HPDE6-E6E7 (cell line): ENCODE measurements around the gene GARIN5B.
A peak's percentile ranks its signal among the peaks of the same experiment; 100 is the strongest.
"Not testable (repeated sequence)": the region's sequence is repeated elsewhere in the genome, so short reads cannot be mapped to it uniquely, and the experiment has no call there.

ENCODE experiments used
- DNase-seq: peaks from one replicate; pipeline ENCODE4 v3.0.0; 2011; ENCODE audit warnings: missing footprints; ENCODE audit errors: extremely low spot score

GARIN5B gene

DNA sequence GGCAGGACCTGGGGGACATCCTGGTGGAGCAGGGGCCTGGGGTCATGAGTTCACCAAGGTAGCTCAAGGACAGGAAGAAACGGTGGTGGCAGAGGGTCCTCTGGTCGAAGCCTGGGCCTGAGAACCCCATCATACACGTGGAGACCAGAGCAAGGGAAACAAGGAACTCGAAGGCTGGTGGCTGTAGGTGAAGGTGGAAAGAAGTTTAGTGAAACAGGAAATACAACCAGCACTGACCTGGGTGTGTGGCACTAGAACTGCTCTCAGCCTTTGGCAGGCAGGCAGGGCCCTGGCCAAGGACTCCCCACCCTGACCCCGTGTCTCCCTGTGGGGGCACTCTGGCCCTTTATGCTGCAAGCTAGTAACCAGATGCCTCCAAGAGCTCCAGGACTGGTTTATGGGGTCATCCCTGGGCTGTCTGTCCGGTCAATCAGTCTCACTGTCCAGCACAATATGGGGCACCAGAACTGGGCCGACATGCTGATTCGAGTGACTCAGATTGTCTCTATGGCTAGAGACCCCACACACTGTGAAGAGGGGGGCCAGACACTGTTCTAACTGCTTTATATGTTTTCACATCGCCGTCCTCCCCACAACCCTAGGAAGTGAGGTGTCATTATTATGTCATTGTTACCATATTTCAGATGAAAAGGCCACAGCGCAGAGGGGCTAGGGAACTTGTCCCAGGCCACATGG, 12.3 kb downstream of the GARIN5B start:
- no peak for DNase-seq

DNA sequence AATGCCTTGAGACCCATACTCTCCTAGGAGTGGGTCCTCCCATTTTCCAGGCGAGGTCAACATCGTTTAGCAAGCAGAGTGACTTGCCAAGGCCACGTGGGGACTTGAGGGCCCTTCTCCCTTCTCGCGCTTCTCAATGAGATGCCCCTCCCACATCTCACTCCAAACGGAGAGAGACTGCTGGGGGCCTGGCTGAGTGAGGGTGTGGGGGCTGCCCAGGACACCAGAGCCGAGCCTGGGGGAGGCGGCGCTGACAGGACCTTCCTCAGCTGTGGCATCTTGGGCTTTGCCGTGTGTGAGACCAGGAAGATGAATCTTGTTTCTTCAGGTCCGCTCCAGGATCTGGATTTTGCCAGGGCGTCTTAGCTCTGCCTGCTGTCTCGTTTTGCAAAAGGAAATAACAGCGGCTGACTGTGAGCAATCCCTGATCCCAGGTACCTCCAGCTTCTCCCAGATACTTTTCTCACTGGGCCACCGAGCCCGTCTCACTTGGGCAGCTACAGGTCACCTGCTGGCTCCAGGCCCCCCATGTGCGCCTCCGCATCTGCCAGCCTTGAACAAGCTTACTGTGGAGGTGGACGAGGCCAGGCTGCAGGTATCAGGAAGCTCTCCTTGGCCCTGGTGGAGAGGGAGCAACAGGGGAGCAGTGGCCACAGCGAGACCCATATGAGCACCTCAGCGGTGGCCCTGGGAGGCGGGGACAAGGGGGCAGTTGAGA, 14.6 kb downstream of the GARIN5B start:
- no peak for DNase-seq

DNA sequence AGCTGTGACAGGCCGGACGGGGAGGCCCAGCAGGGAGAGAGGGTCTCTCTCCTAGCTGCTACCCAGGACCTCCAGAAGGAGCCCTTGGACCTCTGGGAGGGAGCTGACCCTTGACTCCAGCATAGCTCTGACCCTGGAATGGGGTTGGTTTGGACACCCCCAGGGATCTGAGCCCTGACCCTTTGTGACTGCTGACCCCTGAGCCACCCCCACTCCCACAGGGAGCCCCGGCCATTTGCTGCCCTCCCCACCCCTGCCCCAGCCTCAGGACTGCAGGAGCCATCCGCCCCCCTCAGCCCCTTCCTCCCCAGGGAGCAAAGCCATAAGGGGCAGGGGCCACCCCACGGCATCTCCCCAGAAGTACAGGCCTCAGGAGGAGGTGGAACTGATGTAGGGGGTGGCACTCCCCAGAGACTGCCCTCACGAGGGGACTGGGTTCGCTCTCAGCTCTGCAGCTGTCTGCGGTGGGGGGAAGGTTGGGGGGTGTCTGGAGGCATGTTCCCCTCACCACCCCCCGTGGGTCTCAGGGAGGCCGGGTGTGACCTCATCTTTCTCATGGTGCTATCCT, 15.5 kb downstream of the GARIN5B start:
- DNase-seq, result no peak

DNA sequence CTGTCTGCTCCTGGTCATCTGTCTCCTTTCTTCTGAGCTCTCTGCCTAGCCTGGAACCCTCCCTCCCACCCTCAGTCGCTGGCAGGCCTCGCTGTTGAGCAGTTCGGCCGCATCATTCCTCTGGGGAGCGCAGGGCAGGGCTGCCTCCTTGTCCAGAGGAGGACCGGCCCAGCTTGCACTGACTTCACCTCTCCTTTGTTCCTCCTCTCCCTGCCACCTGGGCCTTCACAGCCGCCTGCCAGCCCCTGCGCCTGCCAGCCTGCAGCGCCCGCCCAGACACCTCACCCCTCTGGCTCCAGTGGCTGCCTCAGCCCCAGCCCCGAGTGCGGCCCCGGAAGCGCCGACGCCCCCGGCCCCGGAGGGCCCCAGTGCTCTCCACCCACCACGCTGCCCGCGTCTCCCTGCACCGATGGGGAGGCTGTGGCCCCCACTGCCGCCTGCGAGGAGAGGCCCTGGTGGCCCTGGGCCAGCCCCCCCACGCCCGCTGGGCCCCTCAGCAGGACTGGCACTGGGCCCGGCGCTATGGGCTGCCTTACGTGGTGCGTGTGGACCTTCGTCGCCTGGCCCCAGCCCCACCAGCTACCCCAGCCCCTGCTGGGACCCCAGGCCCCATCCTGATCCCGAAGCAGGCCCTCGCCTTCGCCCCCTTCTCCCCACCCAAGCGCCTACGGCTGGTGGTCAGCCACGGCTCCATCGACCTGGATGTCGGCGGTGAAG, 16.2 kb downstream of the GARIN5B start:
- no peak for DNase-seq

DNA sequence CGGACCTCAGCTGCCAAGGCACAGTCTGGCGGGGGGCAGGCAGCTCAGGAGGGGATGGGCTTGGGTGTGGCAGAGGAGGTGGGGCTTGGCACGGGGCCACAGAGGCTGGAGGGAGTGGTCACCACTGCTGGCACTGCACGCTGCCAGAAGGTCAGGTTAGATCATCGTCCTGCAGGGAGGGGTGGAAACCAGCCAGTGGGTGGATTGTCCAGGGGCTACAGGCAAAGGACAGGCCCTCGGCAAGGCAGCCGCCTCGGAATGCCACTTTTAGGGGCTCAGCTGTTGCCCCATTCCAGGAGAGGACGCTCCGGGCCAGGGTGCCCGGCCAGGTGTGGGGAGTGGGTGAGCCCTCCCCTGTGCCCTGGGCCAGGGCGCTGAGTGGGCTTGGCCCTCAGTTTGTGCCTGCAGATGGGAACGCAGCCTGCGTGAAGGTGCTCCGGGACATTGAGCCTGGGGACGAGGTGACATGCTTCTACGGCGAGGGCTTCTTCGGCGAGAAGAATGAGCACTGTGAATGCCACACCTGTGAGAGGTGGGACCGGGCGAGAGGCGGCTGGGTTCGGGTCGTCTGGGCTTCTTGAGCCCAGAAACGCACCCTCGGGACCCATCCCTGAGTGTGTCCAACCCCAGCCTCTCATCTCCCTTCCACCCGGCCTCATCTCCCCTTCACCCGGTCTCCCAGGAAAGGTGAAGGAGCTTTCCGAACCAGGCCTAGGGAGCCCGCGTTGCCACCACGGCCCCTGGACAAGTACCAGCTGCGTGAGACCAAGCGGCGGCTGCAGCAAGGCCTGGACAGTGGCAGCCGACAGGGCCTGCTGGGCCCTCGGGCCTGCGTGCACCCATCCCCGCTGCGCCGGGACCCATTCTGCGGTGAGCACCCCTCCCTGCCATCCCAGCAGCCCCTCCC, 17.0 kb downstream of the GARIN5B start:
- no peak for DNase-seq

DNA sequence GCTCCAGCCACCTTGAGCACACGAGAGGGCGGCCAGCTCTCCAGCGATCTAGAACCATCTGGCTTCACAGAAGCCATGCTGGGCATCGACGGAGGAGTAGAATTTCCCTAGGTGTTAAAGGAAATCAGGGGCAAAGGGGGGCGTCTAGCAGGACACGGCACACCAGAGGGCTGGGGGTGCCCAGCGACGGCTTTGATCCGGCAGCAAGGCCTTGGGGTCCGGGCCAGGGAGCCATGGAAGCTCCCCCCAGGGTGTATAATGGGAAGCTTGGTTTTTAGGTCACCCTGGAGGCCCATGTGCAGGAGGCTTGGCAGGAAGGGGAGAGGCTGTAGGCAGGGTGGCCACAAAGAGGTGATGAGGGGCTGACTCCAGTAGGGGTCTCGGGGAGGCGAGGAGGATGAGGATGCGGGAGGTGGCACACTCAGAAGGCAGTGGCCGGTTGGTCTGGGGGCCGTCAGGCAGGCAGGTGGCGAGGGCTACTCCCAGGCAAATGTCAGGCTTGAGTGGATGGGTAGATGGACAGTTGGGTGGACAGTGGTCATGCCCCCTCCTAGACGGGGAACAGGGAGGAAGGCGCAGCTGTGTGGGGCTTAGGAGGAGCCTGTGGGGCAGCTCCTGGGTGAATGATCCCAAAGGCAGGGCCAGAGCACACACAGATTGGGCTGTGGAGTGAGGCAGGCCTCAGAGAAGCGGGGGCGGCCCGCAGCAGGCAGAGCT, 17.8 kb downstream of the GARIN5B start:
- DNase-seq, result no peak

DNA sequence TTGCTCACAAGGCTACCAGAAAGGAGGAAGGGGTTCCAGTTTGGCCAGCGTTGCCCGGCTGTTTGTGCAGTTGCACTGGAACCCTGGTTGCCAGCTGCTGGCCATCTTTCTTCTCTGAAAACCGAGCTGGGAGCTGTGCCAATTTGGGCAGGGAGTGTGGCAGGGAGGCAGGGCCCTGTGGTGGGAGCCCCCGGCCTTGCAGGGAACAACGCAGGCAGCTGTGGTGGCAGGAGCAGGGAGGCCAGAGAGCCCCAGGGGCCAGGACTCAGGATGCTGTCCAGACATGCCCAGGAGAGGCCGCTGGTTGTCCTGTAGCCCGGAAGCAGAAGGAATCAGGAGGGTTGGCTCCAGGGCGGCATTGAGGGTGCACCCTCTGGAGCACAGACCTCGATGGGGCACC, 18.6 kb downstream of the GARIN5B start:
- peak; percentile 47 for DNase-seq

DNA sequence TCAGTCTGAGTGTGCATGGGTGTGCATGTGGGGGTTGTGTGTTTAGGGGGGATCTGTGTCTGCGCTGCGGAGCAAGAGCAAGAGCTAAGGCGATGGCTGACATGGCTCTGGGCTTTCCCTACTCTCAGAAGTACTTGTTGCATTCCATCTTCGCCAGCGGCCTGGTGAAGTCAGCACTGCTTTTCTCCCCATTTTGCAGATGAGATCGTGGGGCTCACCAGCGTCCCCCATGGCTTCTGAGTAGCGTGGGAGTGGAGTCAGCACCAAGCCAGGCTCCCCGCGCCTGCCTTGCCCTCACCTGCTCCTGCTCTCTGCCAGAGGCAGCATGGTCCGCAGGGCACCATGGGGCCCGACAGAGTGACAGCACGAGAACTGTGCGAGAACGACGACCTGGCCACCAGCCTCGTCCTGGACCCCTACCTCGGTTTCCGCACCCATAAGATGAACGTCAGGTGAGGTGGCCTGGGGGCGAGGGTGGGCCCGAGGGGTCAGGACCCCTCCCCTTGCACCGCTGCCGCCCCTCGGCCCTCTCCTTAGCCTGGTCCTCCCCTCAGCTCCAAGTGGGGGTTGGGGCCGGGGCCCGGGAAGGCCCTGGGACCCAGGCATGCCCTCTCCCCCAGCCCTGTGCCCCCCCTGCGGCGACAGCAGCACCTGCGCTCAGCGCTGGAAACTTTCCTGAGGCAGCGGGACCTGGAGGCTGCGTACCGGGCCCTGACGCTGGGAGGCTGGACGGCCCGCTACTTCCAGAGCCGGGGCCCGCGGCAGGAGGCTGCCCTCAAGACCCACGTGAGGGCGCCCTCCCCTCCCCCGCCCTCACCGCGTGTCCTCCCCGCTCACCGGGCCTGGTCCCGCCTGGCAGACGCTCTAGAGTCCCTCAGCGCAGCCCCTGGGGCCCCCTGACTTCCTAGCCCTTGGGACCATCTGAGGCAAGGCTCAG, 21.2 kb downstream of the GARIN5B start:
- no peak for DNase-seq

DNA sequence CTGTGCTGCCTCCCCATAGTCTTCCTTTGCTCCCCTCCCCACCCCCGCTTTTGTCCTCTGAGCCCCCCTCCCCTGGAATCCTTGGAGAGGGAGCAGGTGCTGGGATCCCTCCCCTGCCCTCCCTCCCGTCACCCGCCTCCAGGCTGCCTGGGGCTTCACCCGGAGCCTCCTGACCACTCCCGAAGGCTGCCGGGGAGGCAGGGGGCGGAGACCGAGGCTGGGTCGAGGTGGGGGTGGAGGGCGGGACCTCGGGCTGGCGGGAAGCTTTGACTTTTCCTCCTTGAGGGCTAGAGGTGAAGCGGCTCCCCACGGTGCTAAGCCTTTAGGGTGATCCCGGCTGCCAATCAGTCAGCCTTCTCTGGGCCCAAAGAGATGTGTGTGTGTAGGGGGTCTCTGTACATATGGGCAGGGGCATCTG, 21.9 kb downstream of the GARIN5B start:
- peak; percentile 67 for DNase-seq

DNA sequence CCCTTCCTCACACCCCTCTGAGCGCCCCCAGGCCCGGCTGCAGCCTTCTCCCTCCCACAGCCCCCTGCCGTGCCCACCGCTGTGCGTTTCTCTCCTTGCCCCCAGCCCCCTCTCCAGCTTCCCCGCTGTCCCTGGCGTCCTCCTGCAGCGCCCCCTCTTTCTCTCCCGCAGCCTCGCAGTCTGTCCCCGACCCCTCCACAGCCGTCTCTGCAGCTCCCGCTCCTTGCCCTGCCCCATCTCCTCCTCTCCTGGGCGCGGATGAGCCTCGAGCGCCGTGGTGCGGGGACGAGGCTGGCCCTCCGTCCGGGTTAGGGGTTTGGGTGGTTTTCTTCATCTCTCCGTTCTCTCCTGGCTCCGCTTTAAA, 22.3 kb downstream of the GARIN5B start:
- DNase-seq, result no peak

DNA sequence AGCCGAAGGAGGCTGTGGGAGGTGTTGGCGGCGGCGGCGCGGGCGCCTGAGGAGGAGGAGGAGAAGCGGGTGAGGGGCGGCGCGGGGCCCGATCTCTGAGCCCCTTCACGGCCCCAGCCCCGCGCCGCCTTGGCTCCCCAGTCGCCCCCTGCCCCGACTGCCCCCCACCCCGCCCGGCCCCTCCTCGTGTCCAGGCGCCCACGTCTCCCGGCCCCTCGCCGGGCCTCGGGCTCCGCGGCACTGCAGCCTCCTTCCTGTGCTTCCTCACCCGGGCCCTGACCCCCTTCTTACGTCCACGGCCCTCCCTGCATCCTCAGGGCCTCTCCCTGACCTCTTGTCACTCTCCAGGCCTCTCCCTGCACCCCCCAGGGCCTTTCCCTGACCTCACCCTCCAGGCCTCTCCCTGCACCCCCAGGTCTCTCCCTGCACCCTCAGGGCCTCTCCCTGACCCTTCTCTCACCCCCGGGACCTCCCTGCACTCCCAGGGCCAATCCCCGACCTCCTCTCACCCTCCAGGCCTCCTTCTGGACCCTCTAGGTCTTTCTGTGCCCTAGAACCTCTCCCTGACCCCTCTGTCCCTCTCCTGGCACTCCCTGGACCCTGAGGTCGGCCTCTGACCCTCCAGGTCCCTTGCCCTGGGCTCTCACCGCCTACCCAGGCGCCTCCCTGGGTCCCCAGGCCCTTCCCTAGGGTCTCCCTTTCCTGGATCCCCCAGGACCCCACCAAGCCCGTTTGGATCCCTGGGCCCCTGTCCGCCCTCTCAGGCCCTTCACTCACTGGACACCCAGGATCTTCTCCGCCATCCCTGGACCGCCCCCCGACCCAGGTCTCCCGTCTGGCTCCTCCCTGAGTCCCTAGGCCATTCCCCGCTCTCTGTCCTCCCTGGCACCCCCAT, 22.9 kb downstream of the GARIN5B start:
- DNase-seq, result no peak

DNA sequence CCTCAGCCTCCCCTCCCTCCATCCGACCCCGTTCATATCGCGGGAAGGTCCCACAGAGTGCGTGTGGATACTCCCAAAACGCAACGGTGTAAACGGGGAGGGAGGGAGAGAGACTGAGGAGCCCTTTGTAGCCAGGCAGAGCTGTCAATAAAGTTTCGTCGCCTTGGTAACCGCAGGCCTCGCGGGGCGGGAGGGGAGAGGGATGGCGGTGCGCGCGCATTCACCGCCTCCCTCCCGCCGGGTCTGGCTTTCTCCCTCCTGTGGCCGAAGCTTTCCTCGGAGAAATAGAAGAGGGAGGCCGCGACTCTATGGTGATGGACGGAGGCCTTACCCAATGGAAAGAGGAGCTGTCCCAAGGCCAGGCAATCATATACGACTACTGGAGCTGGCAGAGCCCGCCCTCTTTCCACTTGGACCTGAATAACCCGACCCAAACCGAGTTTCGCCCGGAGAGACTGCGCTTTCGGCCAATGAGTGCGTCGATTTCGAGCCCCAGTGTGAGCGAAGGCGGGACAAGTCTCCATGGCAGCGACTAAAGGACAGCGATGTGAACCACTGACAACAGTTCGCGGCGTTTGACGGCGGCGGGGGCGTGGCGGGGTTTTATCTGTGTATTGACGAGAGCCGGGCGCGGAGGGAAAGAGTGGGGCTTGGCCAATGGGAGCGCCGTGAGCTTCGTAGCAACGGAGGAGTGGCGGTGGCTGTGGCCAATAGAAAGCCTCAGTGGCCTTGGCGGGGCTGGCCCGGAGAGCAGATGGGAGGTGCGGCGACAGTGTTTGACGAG, 23.8 kb downstream of the GARIN5B start, which contains the start of gene KMT5C:
TSS of gene KMT5C (plus strand) at position 772 of the 784 bp plus-strand sequence. CDS start 2,061 bp downstream, outside the sequence.
- DNase-seq, result peak; percentile 99

DNA sequence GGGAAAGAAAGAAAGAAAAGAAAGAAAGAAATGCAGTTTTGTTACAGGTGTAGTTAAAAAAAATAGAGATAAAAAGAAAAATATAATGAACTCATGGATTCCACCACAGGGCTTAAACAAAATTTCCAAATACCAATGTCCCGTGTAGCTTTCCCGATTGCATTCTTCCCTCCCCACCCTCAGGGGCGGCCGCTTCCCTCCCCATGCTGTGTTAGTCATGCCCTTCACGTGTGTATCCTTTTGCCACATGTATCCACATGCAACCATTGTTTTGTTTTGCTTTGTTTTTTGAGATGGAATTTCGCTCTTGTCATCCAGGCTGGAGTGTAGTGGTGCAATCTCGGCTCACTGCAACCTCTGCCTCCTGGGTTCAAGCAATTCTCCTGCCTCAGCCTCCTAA, 27.0 kb downstream of the GARIN5B start:
- DNase-seq, result peak; percentile 76

DNA sequence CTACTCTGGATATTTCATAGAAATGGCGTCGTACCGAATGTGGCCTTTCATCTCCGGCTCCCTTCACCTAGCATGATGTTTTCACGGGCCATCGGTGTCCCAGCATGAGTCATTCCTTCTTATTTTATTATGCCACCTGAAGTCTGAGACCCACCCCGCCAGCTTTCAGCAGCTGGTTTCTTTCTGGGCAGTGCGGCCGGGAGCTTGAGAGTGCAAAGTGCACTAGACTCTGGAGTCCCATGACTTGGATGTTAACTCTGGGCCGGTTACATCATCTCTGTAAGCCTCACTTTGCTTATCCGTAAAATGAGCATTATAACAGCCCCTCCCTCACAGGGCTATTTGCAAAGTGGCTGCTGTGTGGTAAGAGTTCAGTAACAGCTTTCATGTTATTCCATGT, 29.2 kb downstream of the GARIN5B start:
- DNase-seq, result no peak

DNA sequence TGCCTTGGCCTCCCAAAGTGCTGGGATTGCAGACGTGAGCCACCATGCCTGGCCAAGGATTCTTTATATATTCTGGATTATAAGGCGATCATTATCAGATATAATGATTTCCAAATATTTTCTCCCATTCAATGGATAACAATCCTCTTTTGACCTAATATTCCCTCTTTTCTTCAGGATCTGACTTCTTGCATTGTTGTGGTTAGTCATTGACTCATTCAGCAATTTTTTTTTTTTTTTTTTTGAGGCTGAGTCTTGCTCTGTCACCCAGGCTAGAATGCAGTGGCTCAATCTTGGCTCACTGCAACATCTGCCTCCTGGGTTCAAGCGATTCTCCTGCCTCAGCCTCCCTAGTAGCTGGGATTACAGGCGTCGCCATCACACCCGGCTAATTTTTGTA, 33.3 kb downstream of the GARIN5B start:
- not testable (repeated sequence) for DNase-seq

DNA sequence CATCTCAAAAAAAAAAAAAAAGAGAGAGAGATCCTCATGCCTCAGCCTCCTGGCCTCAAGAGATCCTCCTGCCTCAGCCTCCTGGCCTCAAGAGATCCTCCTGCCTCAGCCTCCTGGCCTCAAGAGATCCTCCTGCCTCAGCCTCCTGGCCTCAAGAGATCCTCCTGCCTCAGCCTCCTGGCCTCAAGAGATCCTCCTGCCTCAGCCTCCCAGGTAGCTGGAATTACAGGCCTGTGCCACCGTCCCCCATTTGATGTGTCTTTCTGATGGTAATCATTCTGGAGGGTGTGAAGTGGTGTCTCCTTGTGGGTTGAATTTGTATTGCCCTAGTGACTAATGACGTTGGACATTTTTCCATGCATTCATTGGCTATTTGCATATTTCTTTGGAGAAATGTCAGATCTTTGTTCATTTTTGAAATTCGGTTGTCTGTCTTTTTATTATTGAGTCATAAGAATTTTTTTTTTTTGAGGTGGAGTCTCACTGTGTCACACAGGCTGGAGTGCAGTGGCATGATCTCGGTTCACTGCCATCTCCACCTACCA, 34.2 kb downstream of the GARIN5B start:
- not testable (repeated sequence) for DNase-seq

DNA sequence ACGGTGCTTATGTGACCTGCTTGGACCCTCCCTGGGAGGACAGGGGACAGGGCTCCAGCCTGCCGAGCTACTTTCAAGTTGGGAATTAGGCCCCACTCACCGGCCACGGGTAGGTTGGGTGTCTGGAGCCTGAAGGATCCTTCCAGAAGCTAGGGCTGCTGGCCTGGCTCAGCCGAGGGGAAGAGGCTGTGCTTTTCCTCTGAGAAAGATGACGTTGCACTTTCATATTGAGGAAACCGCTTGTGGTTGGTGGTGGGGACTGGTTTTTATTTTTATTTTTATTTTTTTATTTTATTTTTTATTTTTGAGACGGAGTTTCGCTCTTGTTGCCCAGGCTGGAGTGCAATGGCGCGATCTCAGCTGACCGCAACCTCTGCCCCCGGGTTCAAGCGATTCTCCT, 37.9 kb downstream of the GARIN5B start, which contains the start of gene TMEM150B:
TSS of gene TMEM150B (minus strand) at position 170 of the 400 bp plus-strand sequence. CDS start 4,305 bp downstream, outside the sequence.
- no peak for DNase-seq
